DMS79 treated with DMSO at 0.1 percent for 48 hours (cell line): ENCODE data around the gene KLK14.

Experiments
- DNase-seq: peaks from one replicate; lab custom pipeline; 2025; lab: John Stamatoyannopoulos, UW

Gene KLK14

GRCh38 chr19:51108066-51108804, 25.5 kb upstream of the KLK14 start, which contains the start of gene CTU1:
TSS of gene CTU1 (minus strand) at chr19:51108409. CDS start at chr19:51104569, 3,840 bp downstream.
- peak; percentile 89 for DNase-seq

GRCh38 chr19:51107406-51108065, 24.8 kb upstream of the KLK14 start:
- no peak for DNase-seq

DNA sequence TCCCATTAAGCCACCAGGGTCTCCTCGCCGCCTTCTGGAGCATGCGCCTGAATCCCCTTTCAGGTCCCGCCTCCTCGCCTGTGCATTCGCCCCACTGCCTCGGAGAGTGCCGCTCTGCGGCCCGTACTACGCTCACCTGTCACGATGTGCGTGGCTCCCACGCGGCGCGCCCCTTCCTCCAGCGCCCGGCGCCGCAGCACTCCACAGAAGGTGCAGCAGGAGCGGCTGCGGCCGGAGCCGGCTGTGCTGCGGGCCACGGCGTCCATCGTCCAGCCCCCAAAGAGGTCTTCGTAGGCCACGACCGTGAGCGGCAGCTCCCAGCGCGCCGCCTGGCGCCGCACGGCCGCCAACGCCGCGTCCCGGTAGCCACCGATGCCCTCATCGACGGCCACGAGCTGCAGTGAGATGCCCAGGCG, 21.2 kb upstream of the KLK14 start:
- DNase-seq, result no peak

- DNase-seq, result no peak
These were observed 20.3 kb upstream of the KLK14 start for GRCh38 chr19:51102991-51103390.

DNA sequence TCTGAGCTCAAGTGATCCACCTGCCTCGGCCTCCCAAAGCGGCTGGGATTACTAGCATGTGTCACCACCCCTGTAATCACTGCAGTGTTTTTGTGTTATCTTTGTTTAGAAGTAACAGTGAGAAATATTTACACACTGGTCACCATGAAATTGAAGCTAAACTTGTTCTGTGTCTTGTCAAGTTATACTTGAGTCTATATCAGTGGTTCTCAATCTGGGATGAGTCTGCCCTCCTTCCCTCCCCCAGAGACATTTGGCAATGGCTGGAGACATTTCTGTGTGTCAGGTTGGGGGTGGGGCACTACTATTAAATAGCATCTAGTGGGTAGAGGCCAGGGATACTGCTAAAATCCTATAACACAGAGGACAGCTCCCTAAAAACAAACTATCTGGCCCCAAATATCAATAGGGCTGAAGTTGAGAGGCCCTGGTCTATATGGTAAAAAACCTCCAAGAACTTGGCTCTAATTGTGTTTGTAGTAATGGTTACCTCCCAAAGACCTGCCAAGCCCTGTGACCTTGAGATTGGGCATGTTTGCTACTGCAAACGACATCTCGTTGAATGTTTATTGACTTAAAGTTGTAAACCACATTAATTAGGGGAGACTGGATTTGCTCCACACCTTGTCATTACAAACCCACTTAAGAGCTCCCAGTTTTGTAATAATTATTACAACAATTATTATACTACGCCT, 18.6 kb upstream of the KLK14 start:
- no peak for DNase-seq

DNA sequence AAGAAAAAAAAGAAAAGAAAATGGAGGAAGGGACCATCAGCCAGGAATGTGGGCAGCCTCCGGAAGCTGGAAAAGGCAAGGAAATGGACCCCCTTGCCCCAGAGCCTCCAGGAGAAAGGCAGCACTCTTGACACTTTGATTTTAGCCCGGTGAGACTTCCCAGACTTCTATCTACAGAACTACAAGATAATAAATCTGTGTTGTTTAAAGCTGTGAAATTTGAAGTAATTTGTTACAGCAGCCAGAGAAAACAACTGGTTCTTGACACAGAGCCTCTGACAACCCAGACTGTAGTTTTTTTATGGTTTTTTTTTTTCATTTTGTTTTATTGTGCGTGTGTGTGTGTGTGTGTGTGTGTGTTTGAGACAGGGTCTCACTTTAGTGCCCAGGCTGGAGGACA, 17.9 kb upstream of the KLK14 start:
- DNase-seq, result no peak

DNA sequence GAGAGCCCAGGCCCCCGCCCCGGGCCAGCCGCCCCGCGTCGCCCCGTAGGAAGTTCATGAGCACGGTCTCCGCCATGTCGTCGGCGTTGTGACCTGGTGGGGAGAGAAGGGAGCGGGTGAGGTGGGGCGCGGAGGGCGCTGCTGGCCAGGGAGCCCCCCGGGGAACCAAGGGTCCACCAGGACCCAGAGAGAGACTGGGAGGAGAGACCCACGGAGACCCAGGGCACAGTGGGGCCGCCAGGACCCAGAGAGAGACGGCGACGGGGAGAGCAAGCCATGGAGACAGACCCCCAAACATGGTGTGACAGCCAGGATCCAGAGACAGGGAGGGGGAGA, 16.3 kb upstream of the KLK14 start:
- no peak for DNase-seq

DNA sequence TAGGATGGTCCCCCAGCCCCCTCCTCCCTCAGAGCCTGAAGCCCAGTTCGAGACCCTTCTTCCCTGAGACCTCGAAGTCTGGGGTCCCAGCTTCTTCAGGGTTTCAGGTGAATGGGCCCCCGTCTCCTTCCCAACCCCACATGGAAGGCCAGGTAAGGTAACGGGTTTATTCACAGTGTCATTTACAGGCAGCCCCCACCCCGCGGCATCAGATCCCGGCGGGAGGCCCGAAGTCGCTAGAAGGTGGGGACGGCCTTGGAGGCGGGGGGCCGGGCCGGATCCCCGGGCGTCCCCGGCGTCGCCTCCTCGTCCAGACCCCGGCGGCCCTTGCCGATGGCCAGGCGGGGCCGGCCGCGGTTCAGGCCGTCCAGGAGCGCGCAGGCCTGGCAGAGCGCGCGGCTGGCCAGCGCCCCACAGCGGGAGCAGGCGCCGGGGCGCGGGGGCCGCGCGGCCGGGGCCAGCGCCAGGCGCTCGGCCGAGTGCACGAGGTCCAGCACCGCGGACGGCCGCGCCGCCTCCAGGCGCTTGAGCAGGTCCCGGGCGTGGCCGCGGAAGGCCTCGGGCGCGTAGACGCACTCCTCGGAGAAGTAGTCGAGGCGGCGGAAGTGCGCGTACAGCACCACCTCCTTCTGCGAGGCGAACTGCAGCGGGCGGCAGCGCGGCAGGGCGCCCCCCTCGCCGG, 15.8 kb upstream of the KLK14 start:
- no peak for DNase-seq

GRCh38 chr19:51097796-51098195, 15.1 kb upstream of the KLK14 start:
- no peak for DNase-seq

DNA sequence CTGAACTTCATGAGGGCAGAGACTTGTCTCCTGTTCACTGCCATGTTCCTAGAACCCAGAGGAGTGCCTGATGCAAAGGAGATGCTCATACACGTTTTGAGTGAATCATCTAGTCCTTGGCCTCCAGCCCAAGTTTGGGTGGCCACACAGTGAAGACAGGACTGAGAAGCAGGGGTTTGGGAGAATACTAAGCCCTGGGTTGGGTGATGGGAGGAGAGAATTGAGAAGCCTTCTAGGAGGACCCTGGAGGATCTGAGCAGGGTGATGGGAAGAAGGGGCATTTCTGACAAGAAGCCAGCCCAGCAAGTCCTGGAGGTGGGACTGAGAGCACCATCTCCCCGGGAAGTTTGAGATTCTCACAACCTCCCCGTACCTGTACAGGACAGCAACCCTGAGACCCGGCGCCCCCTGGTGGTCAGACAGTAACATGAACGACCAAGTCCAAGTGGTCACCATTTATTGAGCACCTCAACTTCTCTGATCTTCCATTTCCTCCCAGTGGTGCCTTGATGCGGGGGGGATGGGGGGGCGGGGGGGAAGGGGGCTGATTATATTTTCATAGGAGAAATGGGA, 14.6 kb upstream of the KLK14 start:
- DNase-seq, result peak; percentile 19

DNA sequence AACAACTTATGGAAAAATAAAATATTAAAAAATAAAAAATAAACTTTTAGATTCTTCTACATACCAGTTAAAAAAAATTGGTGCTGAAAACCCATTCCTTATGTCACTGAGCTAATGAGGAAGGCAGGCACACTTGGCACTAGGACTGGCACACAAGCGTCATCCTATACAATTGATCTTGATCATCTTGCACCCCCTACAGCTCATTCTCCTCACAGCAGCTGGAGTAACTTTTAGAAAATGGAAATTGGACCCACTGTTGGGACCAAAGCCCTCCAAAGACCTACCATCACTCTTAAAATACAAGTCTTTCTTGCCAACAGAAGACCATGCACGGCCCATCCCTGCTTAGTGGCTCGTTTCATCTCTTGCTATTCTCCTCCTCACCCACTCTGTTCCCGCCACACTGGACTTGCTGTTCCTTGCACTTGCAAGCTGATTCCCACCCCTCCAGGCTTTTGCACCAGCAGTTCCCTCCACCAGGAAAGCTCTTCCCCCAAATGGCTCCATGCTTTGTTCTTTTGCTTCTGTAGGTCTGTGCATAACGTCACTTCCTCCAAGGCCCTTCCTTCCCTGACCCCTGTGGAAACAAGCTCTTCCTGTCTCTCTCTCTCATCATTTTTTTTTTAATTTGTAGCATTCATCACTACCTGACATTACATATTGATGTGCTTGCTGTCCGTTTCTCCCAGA, 13.9 kb upstream of the KLK14 start:
- no peak for DNase-seq

GRCh38 chr19:51094696-51095279, 12.1 kb upstream of the KLK14 start:
- peak; percentile 37 for DNase-seq

DNA sequence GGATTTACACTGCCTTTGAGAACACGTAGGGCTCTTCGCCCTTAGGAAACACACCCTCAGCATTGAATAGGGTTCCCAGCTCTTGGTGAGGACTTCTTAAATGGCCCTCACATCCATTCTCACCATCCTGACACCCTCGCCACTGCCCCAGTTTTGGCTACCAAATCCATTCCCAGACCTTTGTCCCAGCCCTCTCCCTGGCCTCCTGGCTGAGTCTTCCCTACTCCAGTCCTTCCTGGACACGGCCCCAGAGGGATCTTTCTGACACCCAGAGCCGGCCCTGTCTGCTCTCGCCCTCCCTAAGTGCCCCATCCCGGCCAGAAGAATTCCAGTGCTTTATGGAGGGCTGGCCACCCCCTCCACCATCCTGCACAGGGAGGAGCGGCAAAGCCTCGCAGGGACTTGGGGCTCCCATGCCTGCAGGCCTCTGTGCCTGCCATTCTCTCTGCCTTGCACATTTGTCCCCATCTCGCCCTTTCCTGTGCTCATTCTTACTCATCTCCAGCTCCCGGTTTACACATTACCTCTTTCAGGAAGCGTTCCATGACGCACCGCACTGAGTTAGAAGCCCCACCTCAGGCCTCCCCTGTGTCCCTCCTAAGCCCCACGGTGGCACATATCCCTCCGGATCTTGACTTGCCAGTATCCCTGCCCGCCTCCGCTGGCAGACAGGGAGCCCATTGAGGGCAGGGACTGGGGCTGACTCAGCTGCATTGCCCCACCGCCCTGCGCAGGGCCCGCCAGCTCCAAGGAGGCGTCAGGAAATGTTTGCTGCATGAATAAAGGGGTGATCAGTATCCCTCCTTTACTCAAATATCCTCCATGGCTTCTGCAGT, 11.0 kb upstream of the KLK14 start:
- DNase-seq, result no peak

DNA sequence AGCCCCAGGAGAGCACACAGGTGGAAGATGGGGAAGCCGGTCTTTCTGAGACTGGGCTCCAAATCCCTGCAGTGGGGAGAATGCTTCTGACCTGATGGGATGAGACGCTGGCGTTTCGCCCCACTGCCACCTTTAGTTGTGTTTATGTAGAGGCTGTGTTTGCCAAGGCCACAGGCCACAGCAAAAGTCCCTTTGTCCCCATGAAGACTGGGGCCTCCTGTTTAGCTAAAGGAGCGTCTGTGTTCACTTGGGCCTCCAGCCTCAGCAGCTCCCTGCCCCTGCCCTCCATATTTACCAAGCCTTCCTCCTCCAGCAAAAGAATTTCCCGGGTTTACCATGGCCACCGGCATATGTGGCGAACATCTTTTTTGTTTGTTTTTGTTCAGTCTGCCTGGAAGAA, 10.4 kb upstream of the KLK14 start:
- peak; percentile 40 for DNase-seq

DNA sequence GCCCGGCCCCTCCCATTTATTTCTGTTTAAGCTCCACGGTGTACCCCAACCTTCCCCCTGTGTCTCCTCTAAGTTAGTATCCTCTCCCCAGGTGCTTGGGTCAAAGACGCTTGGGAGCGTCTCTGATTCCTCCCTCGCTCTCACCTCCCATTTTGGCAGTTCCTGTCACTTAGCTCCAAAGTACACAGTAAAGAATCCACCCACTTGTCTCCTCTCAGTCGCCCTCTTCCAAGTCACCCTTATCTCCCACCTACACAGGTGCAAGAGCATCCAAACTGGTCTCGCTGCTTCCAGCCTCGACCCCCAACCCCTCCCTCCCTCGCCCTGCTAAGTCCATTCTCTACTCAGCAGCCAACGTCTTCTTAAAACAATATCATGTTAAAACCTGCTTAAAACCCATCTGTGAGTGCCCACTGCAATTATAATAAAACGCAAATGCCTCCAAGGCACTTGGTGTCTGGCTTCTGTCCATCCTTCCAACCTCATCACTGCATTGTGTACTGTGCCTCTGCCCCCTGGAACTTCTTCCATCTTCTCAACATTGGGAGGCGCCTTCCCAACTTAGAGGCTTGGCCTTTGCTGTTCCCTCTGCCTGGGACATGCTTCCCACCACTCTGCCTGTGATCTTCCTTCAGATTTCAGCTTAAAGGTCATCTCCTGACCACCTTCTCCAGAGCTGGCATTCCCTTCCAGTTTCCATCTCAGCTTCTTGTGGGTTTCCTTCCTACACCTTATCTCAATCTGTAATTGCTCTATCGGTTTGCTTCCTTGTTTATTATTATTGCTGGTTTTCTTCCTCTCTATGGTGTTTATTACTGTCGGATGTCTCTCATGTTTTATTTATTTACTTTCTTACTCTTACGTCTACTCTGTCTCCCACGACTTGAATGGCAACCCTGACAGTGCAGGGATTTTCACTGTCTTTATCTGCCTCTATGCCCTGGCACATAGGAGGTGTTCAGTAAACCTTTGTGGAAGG, 9.5 kb upstream of the KLK14 start:
- peak; percentile 76 for DNase-seq

DNA sequence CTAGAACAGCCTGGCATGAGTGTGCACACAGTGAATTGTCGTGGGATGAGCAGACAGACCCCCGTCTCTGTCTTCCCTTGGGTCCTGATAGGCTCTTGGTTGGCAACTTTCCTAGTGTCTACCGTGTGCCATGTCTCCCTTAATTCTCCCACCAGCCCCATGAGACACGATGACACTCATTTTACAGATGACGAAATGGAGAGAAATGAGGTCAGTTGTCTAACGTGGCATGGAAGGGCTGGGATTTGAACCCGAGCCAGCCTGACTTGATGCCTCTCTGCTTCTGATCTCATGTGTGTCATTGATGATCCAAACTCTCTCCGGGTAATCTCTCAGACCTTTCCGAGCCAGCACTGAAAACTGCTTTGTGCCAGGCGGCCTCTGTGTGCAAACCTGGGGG, 8.4 kb upstream of the KLK14 start:
- DNase-seq, result no peak

- no peak for DNase-seq
These were observed 7.8 kb upstream of the KLK14 start for GRCh38 chr19:51090471-51090870.

- peak; percentile 79 for DNase-seq
These were observed 7.1 kb upstream of the KLK14 start for GRCh38 chr19:51089786-51090185.
